Heart left ventricle (tissue), 13 donors: Measurements from ENCODE around the gene EVI5L.

Source experiments
- POLR2A ChIP-seq, 2 donors: fragments of 450-650 bp; IDR thresholded peaks; one replicate each; pipeline ENCODE4 v1.6.1; 2017; ENCODE audit warnings: antibody characterized with exemption in 2 of 2, mild to moderate bottlenecking in 2 of 2, moderate library complexity in 2 of 2
- TF ChIP-seq, protein P1 (sequence below), 12 donors: fragments of 200-600 bp; sonication (generic) in 4 of 12; IDR thresholded peaks; one replicate each; pipeline versions ENCODE4 v1.5.0 to v1.8.0; 2018 to 2022; ENCODE audit warnings: antibody characterized with exemption in 12 of 12, mild to moderate bottlenecking in 5 of 12
- donor health status: ischemic (EF 13 %, LVEDD 7.1; RV severe dilation, severe dysfunction).
- donor health status: DM: no; HTN: yes; CAD: no.
- donor health status: DM: no; HTN: no; CAD: no.
- donor health status: ischemic (EF 25% LVEDD 6.9; RV normal size, moderate dysfunction).
- donor health status: ischemic (EF 25% LVEDD 5.7; RV mildly dilated, moderate dysfunction).
- donor health status: ischemic (EF 35%, LVEDD 5.7; RV mildly dilated, moderate dysfunction).
- donor health status: nonischemic (EF 11% LVEDD 7.7; RV severe dilation, severe dysfunction).
- donor health status: DM: yes; HTN: yes; CAD: no.
- donor health status: PGD.
- donor health status: ischemic (EF 29% LVEDD 5.4; RV normal size, mild dysfunction).
- donor health status: nonischemic (EF 23%, LVEDD 6.1; RV moderate dilation, normal function).

DNA sequence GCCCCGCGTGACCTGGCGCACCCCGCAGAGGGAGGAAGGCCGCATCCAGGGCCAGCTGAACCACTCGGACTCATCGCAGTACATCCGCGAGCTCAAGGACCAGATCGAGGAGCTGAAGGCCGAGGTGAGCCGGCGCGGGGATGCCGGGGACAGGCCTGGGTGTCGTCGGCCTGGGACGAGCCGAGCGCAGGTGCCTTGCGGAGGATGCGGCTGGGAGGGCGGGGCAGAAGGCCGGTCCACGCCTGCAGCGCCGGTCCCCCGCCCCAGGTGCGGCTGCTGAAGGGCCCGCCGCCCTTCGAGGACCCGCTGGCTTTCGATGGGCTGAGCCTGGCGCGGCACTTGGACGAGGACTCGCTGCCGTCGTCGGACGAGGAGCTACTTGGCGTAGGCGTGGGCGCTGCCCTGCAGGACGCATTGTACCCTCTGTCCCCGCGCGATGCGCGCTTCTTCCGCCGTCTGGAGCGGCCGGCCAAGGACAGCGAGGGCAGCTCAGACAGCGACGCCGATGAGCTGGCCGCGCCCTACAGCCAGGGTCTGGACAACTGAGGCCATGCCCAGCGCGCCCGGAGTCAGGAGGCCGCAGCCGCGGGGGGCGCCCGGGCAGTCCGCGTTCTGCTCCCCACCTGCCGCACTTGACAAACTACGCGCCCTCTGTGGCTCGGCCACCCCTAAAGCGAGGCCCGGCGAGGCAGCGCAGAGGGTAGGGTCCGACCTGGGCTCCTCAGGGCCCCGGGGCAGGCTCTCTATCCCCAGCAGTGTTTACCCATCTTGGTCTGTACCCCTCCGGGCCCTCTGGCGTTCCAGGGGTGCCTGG, 33.3 kb downstream of the EVI5L start:
- TF ChIP-seq, protein P1, sequence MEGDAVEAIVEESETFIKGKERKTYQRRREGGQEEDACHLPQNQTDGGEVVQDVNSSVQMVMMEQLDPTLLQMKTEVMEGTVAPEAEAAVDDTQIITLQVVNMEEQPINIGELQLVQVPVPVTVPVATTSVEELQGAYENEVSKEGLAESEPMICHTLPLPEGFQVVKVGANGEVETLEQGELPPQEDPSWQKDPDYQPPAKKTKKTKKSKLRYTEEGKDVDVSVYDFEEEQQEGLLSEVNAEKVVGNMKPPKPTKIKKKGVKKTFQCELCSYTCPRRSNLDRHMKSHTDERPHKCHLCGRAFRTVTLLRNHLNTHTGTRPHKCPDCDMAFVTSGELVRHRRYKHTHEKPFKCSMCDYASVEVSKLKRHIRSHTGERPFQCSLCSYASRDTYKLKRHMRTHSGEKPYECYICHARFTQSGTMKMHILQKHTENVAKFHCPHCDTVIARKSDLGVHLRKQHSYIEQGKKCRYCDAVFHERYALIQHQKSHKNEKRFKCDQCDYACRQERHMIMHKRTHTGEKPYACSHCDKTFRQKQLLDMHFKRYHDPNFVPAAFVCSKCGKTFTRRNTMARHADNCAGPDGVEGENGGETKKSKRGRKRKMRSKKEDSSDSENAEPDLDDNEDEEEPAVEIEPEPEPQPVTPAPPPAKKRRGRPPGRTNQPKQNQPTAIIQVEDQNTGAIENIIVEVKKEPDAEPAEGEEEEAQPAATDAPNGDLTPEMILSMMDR (IDR thresholded peaks at IDR 0.05) = no peak
- TF ChIP-seq POLR2A (IDR thresholded peaks at IDR 0.05) = no peak
